MM.1S (cell line): ENCODE measurements around the gene CD200R1L.

Source experiments
- CTCF ChIP-seq: fragments of 300-600 bp; sonication (generic); IDR thresholded peaks from 2 replicates; pipeline ENCODE4 v1.5.1; 2016; ENCODE audit warnings: antibody characterized with exemption, low read length, mixed read lengths
- EZH2 ChIP-seq: fragments of 300-600 bp; sonication (generic); optimal IDR thresholded peaks from 2 replicates; pipeline ENCODE3; 2017; ENCODE audit warnings: low read depth, mild to moderate bottlenecking, antibody characterized with exemption, low read length, mixed read lengths

- no peak for TF ChIP-seq CTCF
- no peak for TF ChIP-seq EZH2
Measured at GRCh38 chr3:112779011-112779410, 67.7 kb downstream of the CD200R1L start.
